ENCODE data around the gene UQCR10.

Gene UQCR10

DNA sequence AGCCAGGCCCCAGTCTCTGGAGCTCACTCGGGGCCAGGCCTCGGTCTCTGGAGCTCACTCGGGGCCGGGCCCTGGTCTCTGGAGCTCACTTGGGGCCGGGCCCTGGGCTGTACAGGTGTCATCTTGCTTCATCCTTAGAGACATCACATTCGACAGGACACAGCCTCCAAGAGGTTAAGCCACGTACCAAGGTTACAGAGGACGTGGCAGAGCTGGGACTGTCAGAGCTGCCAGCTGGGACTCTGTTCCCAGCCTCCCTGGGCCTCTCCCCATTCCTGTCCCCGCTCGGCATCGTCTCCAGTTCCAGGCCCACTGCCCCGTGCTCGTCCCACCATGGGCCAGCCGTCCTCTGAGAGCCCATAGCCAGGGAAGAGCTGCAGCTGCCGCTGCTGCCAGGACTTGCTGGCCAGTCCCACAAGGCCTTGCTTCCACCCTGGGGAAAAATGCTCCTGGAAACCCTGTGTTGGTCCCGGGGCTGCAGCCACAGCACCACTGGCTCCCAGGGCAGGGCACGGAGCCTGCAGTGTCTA, 27.8 kb upstream of the UQCR10 start (continued):
- TF ChIP-seq, protein P1, sequence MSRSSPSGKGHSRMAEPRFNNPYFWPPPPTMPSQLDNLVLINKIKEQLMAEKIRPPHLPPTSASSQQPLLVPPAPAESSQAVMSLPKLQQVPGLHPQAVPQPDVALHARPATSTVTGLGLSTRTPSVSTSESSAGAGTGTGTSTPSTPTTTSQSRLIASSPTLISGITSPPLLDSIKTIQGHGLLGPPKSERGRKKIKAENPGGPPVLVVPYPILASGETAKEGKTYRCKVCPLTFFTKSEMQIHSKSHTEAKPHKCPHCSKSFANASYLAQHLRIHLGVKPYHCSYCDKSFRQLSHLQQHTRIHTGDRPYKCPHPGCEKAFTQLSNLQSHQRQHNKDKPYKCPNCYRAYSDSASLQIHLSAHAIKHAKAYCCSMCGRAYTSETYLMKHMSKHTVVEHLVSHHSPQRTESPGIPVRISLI (tag by site-specific recombination; IDR thresholded peaks at IDR 0.05): no peak
- TF ChIP-seq ZNF473 (tag by site-specific recombination; IDR thresholded peaks at IDR 0.05) (no peak), ZNF664 (tag by site-specific recombination; IDR thresholded peaks at IDR 0.05) (no peak), ZNF121 (tag by site-specific recombination; IDR thresholded peaks at IDR 0.05) (no peak), KLF7 (tag by site-specific recombination; IDR thresholded peaks at IDR 0.05; ENCODE audit: borderline replicate concordance) (no peak), ZNF23 (tag by site-specific recombination; IDR thresholded peaks at IDR 0.05; ENCODE audit: borderline replicate concordance) (no peak)
- TF ChIP-seq, protein P2, sequence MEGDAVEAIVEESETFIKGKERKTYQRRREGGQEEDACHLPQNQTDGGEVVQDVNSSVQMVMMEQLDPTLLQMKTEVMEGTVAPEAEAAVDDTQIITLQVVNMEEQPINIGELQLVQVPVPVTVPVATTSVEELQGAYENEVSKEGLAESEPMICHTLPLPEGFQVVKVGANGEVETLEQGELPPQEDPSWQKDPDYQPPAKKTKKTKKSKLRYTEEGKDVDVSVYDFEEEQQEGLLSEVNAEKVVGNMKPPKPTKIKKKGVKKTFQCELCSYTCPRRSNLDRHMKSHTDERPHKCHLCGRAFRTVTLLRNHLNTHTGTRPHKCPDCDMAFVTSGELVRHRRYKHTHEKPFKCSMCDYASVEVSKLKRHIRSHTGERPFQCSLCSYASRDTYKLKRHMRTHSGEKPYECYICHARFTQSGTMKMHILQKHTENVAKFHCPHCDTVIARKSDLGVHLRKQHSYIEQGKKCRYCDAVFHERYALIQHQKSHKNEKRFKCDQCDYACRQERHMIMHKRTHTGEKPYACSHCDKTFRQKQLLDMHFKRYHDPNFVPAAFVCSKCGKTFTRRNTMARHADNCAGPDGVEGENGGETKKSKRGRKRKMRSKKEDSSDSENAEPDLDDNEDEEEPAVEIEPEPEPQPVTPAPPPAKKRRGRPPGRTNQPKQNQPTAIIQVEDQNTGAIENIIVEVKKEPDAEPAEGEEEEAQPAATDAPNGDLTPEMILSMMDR (tag by site-specific recombination; IDR thresholded peaks at IDR 0.05): no peak
- TF ChIP-seq, protein P3, sequence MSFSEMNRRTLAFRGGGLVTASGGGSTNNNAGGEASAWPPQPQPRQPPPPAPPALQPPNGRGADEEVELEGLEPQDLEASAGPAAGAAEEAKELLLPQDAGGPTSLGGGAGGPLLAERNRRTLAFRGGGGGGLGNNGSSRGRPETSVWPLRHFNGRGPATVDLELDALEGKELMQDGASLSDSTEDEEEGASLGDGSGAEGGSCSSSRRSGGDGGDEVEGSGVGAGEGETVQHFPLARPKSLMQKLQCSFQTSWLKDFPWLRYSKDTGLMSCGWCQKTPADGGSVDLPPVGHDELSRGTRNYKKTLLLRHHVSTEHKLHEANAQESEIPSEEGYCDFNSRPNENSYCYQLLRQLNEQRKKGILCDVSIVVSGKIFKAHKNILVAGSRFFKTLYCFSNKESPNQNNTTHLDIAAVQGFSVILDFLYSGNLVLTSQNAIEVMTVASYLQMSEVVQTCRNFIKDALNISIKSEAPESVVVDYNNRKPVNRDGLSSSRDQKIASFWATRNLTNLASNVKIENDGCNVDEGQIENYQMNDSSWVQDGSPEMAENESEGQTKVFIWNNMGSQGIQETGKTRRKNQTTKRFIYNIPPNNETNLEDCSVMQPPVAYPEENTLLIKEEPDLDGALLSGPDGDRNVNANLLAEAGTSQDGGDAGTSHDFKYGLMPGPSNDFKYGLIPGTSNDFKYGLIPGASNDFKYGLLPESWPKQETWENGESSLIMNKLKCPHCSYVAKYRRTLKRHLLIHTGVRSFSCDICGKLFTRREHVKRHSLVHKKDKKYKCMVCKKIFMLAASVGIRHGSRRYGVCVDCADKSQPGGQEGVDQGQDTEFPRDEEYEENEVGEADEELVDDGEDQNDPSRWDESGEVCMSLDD (tag by site-specific recombination; IDR thresholded peaks at IDR 0.05): no peak

DNA sequence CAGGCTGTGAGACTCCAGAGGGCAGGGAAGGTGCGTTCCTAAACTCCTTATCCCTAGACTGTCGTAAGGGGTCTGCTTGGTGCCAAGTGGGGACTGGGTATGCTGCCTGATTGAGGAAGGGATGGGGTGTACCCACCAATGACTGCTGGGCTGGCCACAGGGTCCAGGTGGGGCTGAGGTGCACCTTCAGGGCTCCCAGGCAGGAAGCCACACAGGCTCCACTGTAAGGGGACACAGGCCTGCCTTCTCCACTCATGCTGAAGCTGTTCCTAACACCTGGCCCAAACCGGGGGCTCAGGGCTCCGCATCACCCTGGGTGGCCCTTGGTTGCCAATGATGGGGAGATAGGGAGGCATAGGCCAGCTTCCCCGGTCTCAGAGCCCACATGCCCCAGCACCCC, 27.0 kb upstream of the UQCR10 start:
- ChIA-PET CTCF (interaction anchor here (0.6 kb wide), 2 partner anchors 68 to 606 kb away, joined by 3 to 4 read pairs; no protein-coding TSS in a partner anchor), POLR2A (no interaction called here)
- Histone ChIP-seq H3K4me3 (ENCODE audit: low read depth, low read length) (no peak overlapping the region), H3K27ac (ENCODE audit: extremely low read depth, low read depth, low read length) (no peak overlapping the region), H3K4me1 (ENCODE audit: control insufficient read depth, insufficient read depth, low read length) (no peaks in the 10 kb centered on the region), H3K9me3 (ENCODE audit: control insufficient read depth, insufficient read depth, low read depth, low read length) (no peaks in the 10 kb centered on the region), H3K36me3 (ENCODE audit: control insufficient read depth in 2 of 2, insufficient read depth in 1 of 2, low read length in 2 of 2) (peaks cover 0 to 29% of the 10 kb centered on the region in 2 experiments; a peak in 2 of 3 replicates)
- TF ChIP-seq, protein P4, sequence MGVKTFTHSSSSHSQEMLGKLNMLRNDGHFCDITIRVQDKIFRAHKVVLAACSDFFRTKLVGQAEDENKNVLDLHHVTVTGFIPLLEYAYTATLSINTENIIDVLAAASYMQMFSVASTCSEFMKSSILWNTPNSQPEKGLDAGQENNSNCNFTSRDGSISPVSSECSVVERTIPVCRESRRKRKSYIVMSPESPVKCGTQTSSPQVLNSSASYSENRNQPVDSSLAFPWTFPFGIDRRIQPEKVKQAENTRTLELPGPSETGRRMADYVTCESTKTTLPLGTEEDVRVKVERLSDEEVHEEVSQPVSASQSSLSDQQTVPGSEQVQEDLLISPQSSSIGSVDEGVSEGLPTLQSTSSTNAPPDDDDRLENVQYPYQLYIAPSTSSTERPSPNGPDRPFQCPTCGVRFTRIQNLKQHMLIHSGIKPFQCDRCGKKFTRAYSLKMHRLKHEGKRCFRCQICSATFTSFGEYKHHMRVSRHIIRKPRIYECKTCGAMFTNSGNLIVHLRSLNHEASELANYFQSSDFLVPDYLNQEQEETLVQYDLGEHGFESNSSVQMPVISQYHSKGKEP (tag by site-specific recombination; IDR thresholded peaks at IDR 0.05): no peak
- no peak for TF ChIP-seq SP7 (tag by site-specific recombination; IDR thresholded peaks at IDR 0.05)
- no peak for TF ChIP-seq OVOL3 (tag by site-specific recombination; IDR thresholded peaks at IDR 0.05)
- TF ChIP-seq ZNF239 (tag by site-specific recombination; IDR thresholded peaks at IDR 0.05): no peak
- no peak for TF ChIP-seq ZBTB21 (tag by site-specific recombination; IDR thresholded peaks at IDR 0.05)
- TF ChIP-seq, protein P5, sequence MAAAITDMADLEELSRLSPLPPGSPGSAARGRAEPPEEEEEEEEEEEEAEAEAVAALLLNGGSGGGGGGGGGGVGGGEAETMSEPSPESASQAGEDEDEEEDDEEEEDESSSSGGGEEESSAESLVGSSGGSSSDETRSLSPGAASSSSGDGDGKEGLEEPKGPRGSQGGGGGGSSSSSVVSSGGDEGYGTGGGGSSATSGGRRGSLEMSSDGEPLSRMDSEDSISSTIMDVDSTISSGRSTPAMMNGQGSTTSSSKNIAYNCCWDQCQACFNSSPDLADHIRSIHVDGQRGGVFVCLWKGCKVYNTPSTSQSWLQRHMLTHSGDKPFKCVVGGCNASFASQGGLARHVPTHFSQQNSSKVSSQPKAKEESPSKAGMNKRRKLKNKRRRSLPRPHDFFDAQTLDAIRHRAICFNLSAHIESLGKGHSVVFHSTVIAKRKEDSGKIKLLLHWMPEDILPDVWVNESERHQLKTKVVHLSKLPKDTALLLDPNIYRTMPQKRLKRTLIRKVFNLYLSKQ (tag by site-specific recombination; IDR thresholded peaks at IDR 0.05; ENCODE audit: borderline replicate concordance): no peak
- TF ChIP-seq MYNN (tag by site-specific recombination; IDR thresholded peaks at IDR 0.05; ENCODE audit: borderline replicate concordance): no peak
- TF ChIP-seq, protein P6, sequence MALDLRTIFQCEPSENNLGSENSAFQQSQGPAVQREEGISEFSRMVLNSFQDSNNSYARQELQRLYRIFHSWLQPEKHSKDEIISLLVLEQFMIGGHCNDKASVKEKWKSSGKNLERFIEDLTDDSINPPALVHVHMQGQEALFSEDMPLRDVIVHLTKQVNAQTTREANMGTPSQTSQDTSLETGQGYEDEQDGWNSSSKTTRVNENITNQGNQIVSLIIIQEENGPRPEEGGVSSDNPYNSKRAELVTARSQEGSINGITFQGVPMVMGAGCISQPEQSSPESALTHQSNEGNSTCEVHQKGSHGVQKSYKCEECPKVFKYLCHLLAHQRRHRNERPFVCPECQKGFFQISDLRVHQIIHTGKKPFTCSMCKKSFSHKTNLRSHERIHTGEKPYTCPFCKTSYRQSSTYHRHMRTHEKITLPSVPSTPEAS (tag by site-specific recombination; IDR thresholded peaks at IDR 0.05): no peak
- TF ChIP-seq PRDM1 (tag by site-specific recombination; IDR thresholded peaks at IDR 0.05): no peak
- TF ChIP-seq, protein P7, sequence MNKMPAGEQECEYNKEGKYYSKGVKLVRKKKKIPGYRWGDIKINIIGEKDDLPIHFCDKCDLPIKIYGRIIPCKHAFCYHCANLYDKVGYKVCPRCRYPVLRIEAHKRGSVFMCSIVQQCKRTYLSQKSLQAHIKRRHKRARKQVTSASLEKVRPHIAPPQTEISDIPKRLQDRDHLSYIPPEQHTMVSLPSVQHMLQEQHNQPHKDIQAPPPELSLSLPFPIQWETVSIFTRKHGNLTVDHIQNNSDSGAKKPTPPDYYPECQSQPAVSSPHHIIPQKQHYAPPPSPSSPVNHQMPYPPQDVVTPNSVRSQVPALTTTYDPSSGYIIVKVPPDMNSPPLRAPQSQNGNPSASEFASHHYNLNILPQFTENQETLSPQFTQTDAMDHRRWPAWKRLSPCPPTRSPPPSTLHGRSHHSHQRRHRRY (tag by site-specific recombination; IDR thresholded peaks at IDR 0.05): no peak
- TF ChIP-seq ZNF530 (tag by site-specific recombination; IDR thresholded peaks at IDR 0.05; ENCODE audit: low read depth): no peak
- TF ChIP-seq ZNF292 (tag by site-specific recombination; IDR thresholded peaks at IDR 0.05; ENCODE audit: borderline replicate concordance, low read depth): no peak

All from HEK293 (cell line).